Activated T-cell treated with anti-CD3 and anti-CD28 coated beads, Interleukin-2, amount 50 U/mL, for 24 hours (primary cell): ENCODE data around the gene ZFR.
"Not testable (repeated sequence)": the region's sequence is repeated elsewhere in the genome, so short reads cannot be mapped to it uniquely, and the experiment has no call there.

Experiments
- DNase-seq: peaks from one replicate; pipeline ENCODE4 v3.0.0-alpha.2; 2020
- H3K27ac Mint-ChIP-seq: 2 replicates; pipeline ENCODE4 v1.8.0; 2020; ENCODE audit warnings: mild to moderate bottlenecking, mixed read lengths
- H3K27me3 Mint-ChIP-seq: 2 replicates; pipeline ENCODE4 v1.8.0; 2020; ENCODE audit warnings: mixed read lengths
- H3K36me3 Mint-ChIP-seq: 2 replicates; pipeline ENCODE4 v1.8.0; 2020; ENCODE audit warnings: low read depth, mixed read lengths
- H3K4me1 Mint-ChIP-seq: 2 replicates; pipeline ENCODE4 v1.8.0; 2020; ENCODE audit warnings: low read depth, mixed read lengths
- H3K4me3 Mint-ChIP-seq: 2 replicates; pipeline ENCODE4 v1.8.0; 2020; ENCODE audit warnings: mild to moderate bottlenecking, moderate library complexity, mixed read lengths
- H3K9me3 Mint-ChIP-seq: 2 replicates; pipeline ENCODE4 v1.8.0; 2020; ENCODE audit warnings: mixed read lengths

ZFR gene

DNA sequence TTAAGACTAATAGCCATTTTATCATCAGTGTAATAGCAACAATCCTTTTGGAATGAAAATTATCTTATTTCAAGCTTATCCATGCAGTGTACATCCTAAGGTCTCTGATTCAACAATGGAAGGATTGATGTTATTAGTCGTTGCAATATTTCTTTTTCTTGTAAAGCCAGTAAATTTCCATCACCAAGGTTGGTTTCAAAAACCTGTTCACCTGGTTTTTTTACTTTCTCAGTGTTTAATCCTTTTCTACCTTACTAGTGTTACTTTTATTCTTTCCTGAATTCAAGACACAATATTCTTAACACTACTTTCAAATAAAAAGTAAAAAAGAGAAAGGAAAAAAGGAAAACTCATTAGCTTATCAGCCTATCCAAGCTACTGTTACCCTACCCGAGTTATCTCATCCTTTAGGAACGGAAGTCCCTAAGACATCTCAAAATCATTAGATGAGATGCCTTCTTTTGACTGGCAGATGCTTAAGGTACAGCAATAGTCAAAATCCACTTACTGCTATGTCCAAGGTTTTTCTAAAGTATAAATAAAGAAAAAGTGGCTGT is 5.4 kb downstream of the ZFR start:
- H3K36me3 Mint-ChIP-seq = peaks cover 69% of the 10 kb centered on the region
- peaks cover 67% of the 10 kb centered on the region for H3K4me1 Mint-ChIP-seq
- H3K9me3 Mint-ChIP-seq = no peaks in the 10 kb centered on the region
- no peak overlapping the region for H3K27ac Mint-ChIP-seq
- H3K4me3 Mint-ChIP-seq = no peak overlapping the region
- no peaks in the 10 kb centered on the region for H3K27me3 Mint-ChIP-seq
- DNase-seq = no peak

GRCh38 chr5:32436553-32437242 is 7.8 kb downstream of the ZFR start:
- Mint-ChIP-seq H3K4me1 (peaks cover 71% of the 10 kb centered on the region), H3K4me3 (no peak overlapping the region), H3K36me3 (peaks cover 68% of the 10 kb centered on the region), H3K27ac (no peak overlapping the region), H3K27me3 (no peaks in the 10 kb centered on the region), H3K9me3 (no peaks in the 10 kb centered on the region)
- no peak for DNase-seq

- Mint-ChIP-seq H3K4me1 (peaks cover 75% of the 10 kb centered on the region), H3K27ac (no peak overlapping the region), H3K4me3 (no peak overlapping the region), H3K27me3 (no peaks in the 10 kb centered on the region), H3K36me3 (peaks cover 69% of the 10 kb centered on the region), H3K9me3 (no peaks in the 10 kb centered on the region)
- DNase-seq = no peak
Measured at GRCh38 chr5:32435383-32435782, 9.2 kb downstream of the ZFR start.

- Mint-ChIP-seq H3K27me3 (no peaks in the 10 kb centered on the region), H3K9me3 (no peaks in the 10 kb centered on the region), H3K27ac (no peak overlapping the region), H3K4me3 (no peak overlapping the region), H3K36me3 (peaks cover 70% of the 10 kb centered on the region), H3K4me1 (peaks cover 75% of the 10 kb centered on the region)
- no peak for DNase-seq
Measured at GRCh38 chr5:32434221-32434620, 10.3 kb downstream of the ZFR start.

DNA sequence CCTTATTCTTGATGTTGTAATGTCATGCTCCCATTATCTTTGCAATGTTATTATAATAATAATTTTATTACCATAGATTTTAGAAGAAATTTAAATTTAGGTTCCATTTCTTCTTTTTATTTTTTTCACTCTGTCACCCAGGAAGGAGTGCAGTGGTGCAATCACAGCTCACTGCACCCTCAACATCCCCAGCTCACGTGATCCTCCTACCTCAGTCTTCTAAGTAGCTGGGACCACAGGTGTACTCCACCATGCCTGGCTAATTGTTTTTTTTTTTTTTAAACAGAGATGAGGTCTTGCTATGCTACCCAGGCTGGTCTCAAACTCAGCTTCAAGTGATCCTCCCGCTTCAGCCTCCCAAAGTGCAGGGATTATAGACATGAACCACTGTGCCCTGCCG is 11.9 kb downstream of the ZFR start:
- no peak for DNase-seq
- Mint-ChIP-seq H3K27me3 (no peaks in the 10 kb centered on the region), H3K4me3 (no peak overlapping the region), H3K4me1 (peaks cover 73% of the 10 kb centered on the region), H3K9me3 (no peaks in the 10 kb centered on the region), H3K36me3 (peaks cover 74% of the 10 kb centered on the region), H3K27ac (no peak overlapping the region)

- H3K9me3 Mint-ChIP-seq, H3K27me3 Mint-ChIP-seq, DNase-seq, H3K4me3 Mint-ChIP-seq: not testable (repeated sequence)
- H3K4me1 Mint-ChIP-seq = peaks cover 73% of the 10 kb centered on the region
- H3K27ac Mint-ChIP-seq = peak overlapping the region; percentile 63
- peaks cover 83% of the 10 kb centered on the region for H3K36me3 Mint-ChIP-seq
Measured at GRCh38 chr5:32430825-32431224, 13.7 kb downstream of the ZFR start.

DNA sequence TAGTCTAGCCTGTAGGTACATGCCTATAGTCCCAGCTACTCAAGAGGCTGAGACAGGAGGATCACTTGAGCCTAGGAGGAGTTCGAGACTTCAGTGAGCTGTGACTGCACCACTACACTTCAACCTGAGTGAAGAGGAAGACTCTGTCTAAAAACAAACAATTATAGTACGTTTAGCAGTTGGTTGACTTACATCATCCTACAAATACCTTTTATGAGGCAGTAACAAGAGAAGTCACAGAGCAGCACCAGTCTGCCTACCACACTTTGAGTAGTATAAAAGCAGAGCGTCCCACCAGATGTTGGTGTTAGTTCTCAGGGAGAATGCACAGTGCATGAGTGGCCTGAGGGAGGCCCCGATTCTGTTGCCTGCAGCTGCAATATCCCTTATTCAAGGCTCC is 16.1 kb downstream of the ZFR start:
- Mint-ChIP-seq H3K36me3 (peaks cover 78% of the 10 kb centered on the region), H3K9me3 (peaks cover 6% of the 10 kb centered on the region), H3K4me3 (no peak overlapping the region), H3K4me1 (peaks cover 63% of the 10 kb centered on the region), H3K27me3 (no peaks in the 10 kb centered on the region), H3K27ac (peak overlapping the region; percentile 4)
- no peak for DNase-seq

DNA sequence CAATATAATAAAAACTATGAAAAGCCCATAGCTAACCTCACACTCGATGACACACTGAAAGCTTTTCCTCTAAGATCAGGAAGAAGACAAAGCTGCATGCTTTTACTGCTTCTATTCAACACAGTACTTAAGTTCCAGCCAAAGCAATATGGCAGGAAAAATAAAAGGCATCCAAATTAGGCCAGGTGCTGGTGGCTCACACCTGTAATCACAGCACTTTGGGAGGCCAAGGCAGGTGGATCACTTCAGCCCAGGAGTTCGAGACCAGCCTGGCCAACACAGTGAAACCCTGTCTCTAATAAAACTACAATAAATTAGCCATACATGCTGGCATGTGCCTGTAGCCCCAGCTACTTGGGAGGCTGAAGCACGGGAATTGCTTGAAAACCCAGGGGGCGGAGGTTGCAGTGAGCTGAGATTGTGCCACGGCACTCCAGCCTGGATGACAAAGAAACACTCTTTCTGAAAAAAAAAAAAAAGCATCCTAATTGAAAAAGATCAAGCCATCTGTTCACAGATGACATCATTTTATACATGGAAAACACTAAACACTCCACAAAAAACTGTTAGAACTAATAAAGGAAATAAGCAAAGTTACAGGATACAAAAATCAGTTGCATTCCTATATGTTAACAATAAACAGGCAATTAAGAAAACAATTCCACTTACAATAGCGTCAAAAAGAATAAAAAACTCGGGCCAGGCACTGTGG is 17.9 kb downstream of the ZFR start:
- H3K4me1 Mint-ChIP-seq = peaks cover 62% of the 10 kb centered on the region

GRCh38 chr5:32422697-32423096 is 21.8 kb downstream of the ZFR start:
- Mint-ChIP-seq H3K9me3 (peaks cover 6% of the 10 kb centered on the region), H3K27me3 (no peaks in the 10 kb centered on the region), H3K4me1 (peaks cover 47% of the 10 kb centered on the region), H3K27ac (no peak overlapping the region), H3K4me3 (no peak overlapping the region), H3K36me3 (peaks cover 73% of the 10 kb centered on the region)
- no peak for DNase-seq

More for the DNA sequence above, 17.9 kb downstream of the ZFR start:
- H3K27me3 Mint-ChIP-seq = no peaks in the 10 kb centered on the region
- DNase-seq = no peak
- H3K36me3 Mint-ChIP-seq = peaks cover 78% of the 10 kb centered on the region
- H3K27ac Mint-ChIP-seq = no peak overlapping the region
- H3K4me3 Mint-ChIP-seq = no peak overlapping the region
- H3K9me3 Mint-ChIP-seq = peaks cover 6% of the 10 kb centered on the region

- Mint-ChIP-seq H3K27me3 (no peaks in the 10 kb centered on the region), H3K9me3 (peaks cover under 1% of the 10 kb centered on the region), H3K27ac (no peak overlapping the region), H3K4me3 (no peak overlapping the region), H3K4me1 (peaks cover 42% of the 10 kb centered on the region), H3K36me3 (peaks cover 71% of the 10 kb centered on the region)
- no peak for DNase-seq
Measured at GRCh38 chr5:32421075-32421474, 23.5 kb downstream of the ZFR start.

GRCh38 chr5:32420506-32420905 is 24.0 kb downstream of the ZFR start:
- DNase-seq = no peak
- H3K36me3 Mint-ChIP-seq = peaks cover 76% of the 10 kb centered on the region
- H3K9me3 Mint-ChIP-seq = no peaks in the 10 kb centered on the region
- no peak overlapping the region for H3K4me3 Mint-ChIP-seq
- H3K27me3 Mint-ChIP-seq = no peaks in the 10 kb centered on the region
- peaks cover 41% of the 10 kb centered on the region for H3K4me1 Mint-ChIP-seq
- H3K27ac Mint-ChIP-seq = peak overlapping the region; percentile 30

GRCh38 chr5:32419791-32420190 is 24.7 kb downstream of the ZFR start:
- Mint-ChIP-seq H3K27me3 (no peaks in the 10 kb centered on the region), H3K27ac (no peak overlapping the region), H3K9me3 (no peaks in the 10 kb centered on the region), H3K36me3 (peaks cover 80% of the 10 kb centered on the region), H3K4me1 (peaks cover 35% of the 10 kb centered on the region), H3K4me3 (no peak overlapping the region)
- DNase-seq = no peak

DNA sequence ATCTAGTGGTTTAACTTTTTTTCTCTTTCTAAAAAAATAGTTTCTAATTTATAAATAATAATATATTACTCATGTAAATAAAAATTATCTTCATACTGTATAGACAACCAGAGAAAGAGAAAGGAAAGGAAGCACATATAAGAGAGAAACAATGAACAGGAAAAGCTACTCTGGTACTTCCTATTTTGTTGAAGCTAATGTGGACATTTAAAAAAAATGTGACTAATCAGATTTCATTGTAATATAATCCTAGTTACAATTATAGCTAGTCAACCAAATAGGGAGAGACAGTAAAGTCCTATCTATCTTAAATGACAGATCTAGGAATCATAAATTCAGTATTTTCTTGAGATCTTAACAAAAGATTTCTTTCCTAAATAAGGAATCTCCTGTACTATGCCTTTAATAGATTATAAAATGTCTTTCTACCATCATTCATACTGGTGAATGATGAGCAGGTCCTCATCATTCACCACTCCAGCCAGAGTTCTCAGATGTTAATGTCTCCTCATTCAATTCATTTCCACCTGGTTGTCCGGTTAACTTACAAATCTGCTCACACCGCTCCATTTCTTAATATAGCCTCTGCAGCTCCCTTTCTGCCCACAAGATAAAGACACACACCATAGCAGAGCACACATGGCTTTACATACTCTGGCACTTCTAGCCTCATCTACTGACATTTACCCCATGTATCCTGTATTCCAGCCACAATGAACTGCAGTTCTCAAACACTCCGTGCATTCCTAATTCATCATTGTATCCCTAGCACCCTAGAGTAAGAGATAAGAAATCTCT is 30.9 kb downstream of the ZFR start:
- Mint-ChIP-seq H3K4me3 (no peak overlapping the region), H3K27me3 (no peaks in the 10 kb centered on the region), H3K9me3 (no peaks in the 10 kb centered on the region), H3K27ac (peak overlapping the region; percentile 22), H3K36me3 (peaks cover 90% of the 10 kb centered on the region), H3K4me1 (peaks cover 5% of the 10 kb centered on the region)
- no peak for DNase-seq

GRCh38 chr5:32410630-32411029 is 33.9 kb downstream of the ZFR start:
- no peak for DNase-seq
- Mint-ChIP-seq H3K27ac (no peak overlapping the region), H3K9me3 (no peaks in the 10 kb centered on the region), H3K4me1 (peaks cover 2% of the 10 kb centered on the region), H3K4me3 (no peak overlapping the region), H3K36me3 (peaks cover 94% of the 10 kb centered on the region), H3K27me3 (no peaks in the 10 kb centered on the region)
